MCF 10A (cell line): ENCODE data around the gene OR2T4. TPM values are rescaled to one million over a fixed set of nuclear protein-coding genes. Genes with fewer than 3 reads are reported as not detected.

Experiments
- Bru-seq: library from RNA; stranded (reverse); fragments of 400-500 nt; gene quantifications from one replicate; lab custom pipeline; 2021; lab: Mats Ljungman, UMichigan
- BruChase-seq, 2 experiments: library from RNA; stranded (reverse); fragments of 400-500 nt; gene quantifications; one replicate each; lab custom pipeline; 2021; lab: Mats Ljungman, UMichigan
- BruUV-seq: library from RNA; stranded (reverse); fragments of 400-500 nt; replicated peaks from 2 replicates; lab custom pipeline; 2021; lab: Mats Ljungman, UMichigan
- CTCF ChIA-PET: fragments of 300-600 bp; sonication (Branson Sonifier 250); formaldehyde crosslinking; extraction: SDS; loops from one replicate; lab custom pipeline; 2021; ENCODE audit warnings: antibody characterized with exemption, inconsistent platforms; lab: Yijun Ruan, JAX
- POLR2A ChIA-PET: fragments of 300-600, 350-650 bp; sonication (Branson Sonifier 250); formaldehyde crosslinking; extraction: SDS; loops from one replicate; lab custom pipeline; 2020; ENCODE audit warnings: antibody characterized with exemption, inconsistent platforms; lab: Yijun Ruan, JAX
- DNase-seq: peaks from one replicate; pipeline ENCODE4 v3.0.0-alpha.2; 2018; ENCODE audit not compliant: unreplicated experiment
- H3K27ac Mint-ChIP-seq: one replicate; pipeline ENCODE4 v1.8.0; 2022; ENCODE audit warnings: mild to moderate bottlenecking, low read depth, mixed read lengths; ENCODE audit not compliant: unreplicated experiment
- H3K27me3 Mint-ChIP-seq: one replicate; pipeline ENCODE4 v1.8.0; 2022; ENCODE audit warnings: mixed read lengths; ENCODE audit not compliant: insufficient read depth, unreplicated experiment
- H3K36me3 Mint-ChIP-seq: one replicate; pipeline ENCODE4 v1.8.0; 2022; ENCODE audit warnings: mild to moderate bottlenecking, moderate library complexity, mixed read lengths; ENCODE audit not compliant: insufficient read depth, unreplicated experiment
- H3K4me1 Mint-ChIP-seq: one replicate; pipeline ENCODE4 v1.8.0; 2022; ENCODE audit warnings: mixed read lengths; ENCODE audit not compliant: insufficient read depth, unreplicated experiment
- H3K4me3 Mint-ChIP-seq: one replicate; pipeline ENCODE4 v1.8.0; 2022; ENCODE audit warnings: mild to moderate bottlenecking, moderate library complexity, mixed read lengths; ENCODE audit not compliant: unreplicated experiment
- H3K9me3 Mint-ChIP-seq: one replicate; pipeline ENCODE4 v1.8.0; 2022; ENCODE audit warnings: mixed read lengths; ENCODE audit not compliant: unreplicated experiment
- CTCF ChIP-seq: fragments of 200-600 bp; IDR thresholded peaks from one replicate; pipeline ENCODE4 v1.8.0; 2022; ENCODE audit warnings: antibody characterized with exemption, mild to moderate bottlenecking; ENCODE audit not compliant: unreplicated experiment
- intact Hi-C: fragments of 100-400 bp; cut with micrococcal nuclease; formaldehyde crosslinking; loops from 2 replicates; pipeline ENCODE4 v1.14.1; 2022
- long read RNA-seq: library from polyadenylated mRNA; stranded (forward); transcript quantifications from one replicate; pipeline ENCODE4 v2.0.0, GENCODE V29; 2022
- total RNA-seq: library from RNA; stranded (reverse); gene quantifications from 2 replicates; pipeline ENCODE4 v1.2.3, GENCODE V29; 2022

OR2T4 gene
- total RNA-seq = not detected in 2 replicates
- Bru-seq, nascent RNA = not detected
- BruChase-seq, experiment 1, labeled RNA remaining after a 6-hour chase = percentile 26 among the genes with signal in this experiment
- not detected for BruChase-seq, experiment 2, labeled RNA remaining after a 2-hour chase
- long read RNA-seq = 0 reads

GRCh38 chr1:248361121-248361715, at the start of gene OR2T4:
TSS of gene OR2T4 (plus strand) at chr1:248361665. CDS start at chr1:248361665, 0 bp downstream.
- CTCF ChIA-PET = no interaction called here
- no peak for DNase-seq
- Mint-ChIP-seq H3K27ac (peak within 1 kb of the TSS; percentile 57), H3K27me3 (no peaks in the 10 kb centered on the region), H3K9me3 (peaks cover 17% of the 10 kb centered on the region), H3K36me3 (no peaks in the 10 kb centered on the region), H3K4me1 (no peaks in the 10 kb centered on the region), H3K4me3 (no peak within 1 kb of the TSS)
- POLR2A ChIA-PET = no interaction called here
- intact Hi-C loops = no loop called here
- TF ChIP-seq CTCF = no peak
- no TSS peak for BruUV-seq

- no peaks in the 10 kb centered on the region for H3K4me1 Mint-ChIP-seq
- ChIA-PET POLR2A (interaction anchor here (0.7 kb wide), 1 partner anchor 30 kb away, joined by 3 read pairs; no protein-coding TSS in a partner anchor), CTCF (interaction anchor here (0.6 kb wide), 2 partner anchors 37 to 55 kb away, joined by 3 read pairs; no protein-coding TSS in a partner anchor)
- no TSS peak for BruUV-seq
- no peak for DNase-seq
- H3K4me3 Mint-ChIP-seq = no peak overlapping the region
- no peak overlapping the region for H3K27ac Mint-ChIP-seq
- H3K27me3 Mint-ChIP-seq = no peaks in the 10 kb centered on the region
- H3K36me3 Mint-ChIP-seq = no peaks in the 10 kb centered on the region
- H3K9me3 Mint-ChIP-seq = peaks cover 41% of the 10 kb centered on the region
- intact Hi-C loops = no loop called here
- TF ChIP-seq CTCF = no peak
These were observed 44.7 kb upstream of the OR2T4 start for GRCh38 chr1:248316796-248317195.

- TF ChIP-seq CTCF = no peak
- Mint-ChIP-seq H3K9me3 (peaks cover 26% of the 10 kb centered on the region), H3K36me3 (no peaks in the 10 kb centered on the region), H3K27ac (no peak within 1 kb of the TSS), H3K27me3 (no peaks in the 10 kb centered on the region), H3K4me3 (no peak within 1 kb of the TSS), H3K4me1 (no peaks in the 10 kb centered on the region)
- intact Hi-C loops = no loop called here
- CTCF ChIA-PET = no interaction called here
- DNase-seq = no peak
- no TSS peak for BruUV-seq
- POLR2A ChIA-PET = no interaction called here
These were observed 37.0 kb upstream of the OR2T4 start, which contains the start of gene OR2M7 for GRCh38 chr1:248324468-248324867. TSS of gene OR2M7 (minus strand) at chr1:248324568. CDS start at chr1:248324568, 0 bp downstream.

- intact Hi-C loops = no loop called here
- CTCF ChIA-PET = interaction anchor here (0.5 to 0.6 kb wide), 2 partner anchors 289 to 352 kb away, joined by 3 read pairs; no protein-coding TSS in a partner anchor
- TF ChIP-seq CTCF = no peak
- Mint-ChIP-seq H3K27me3 (no peaks in the 10 kb centered on the region), H3K4me1 (peaks cover 17% of the 10 kb centered on the region), H3K36me3 (no peaks in the 10 kb centered on the region), H3K4me3 (no peak overlapping the region), H3K27ac (peak overlapping the region; percentile 47), H3K9me3 (no peaks in the 10 kb centered on the region)
- DNase-seq = peak; percentile 34
- no TSS peak for BruUV-seq
- POLR2A ChIA-PET = interaction anchor here (0.6 to 1.0 kb wide), 6 partner anchors 8 to 402 kb away, joined by 3 read pairs; no protein-coding TSS in a partner anchor
These were observed 18.0 kb upstream of the OR2T4 start for GRCh38 chr1:248343451-248343850.
